Measurements from ENCODE around the gene AASDHPPT.
"Not testable (repeated sequence)": the region's sequence is repeated elsewhere in the genome, so short reads cannot be mapped to it uniquely, and the experiment has no call there.

AASDHPPT gene, protein sequence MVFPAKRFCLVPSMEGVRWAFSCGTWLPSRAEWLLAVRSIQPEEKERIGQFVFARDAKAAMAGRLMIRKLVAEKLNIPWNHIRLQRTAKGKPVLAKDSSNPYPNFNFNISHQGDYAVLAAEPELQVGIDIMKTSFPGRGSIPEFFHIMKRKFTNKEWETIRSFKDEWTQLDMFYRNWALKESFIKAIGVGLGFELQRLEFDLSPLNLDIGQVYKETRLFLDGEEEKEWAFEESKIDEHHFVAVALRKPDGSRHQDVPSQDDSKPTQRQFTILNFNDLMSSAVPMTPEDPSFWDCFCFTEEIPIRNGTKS

DNA sequence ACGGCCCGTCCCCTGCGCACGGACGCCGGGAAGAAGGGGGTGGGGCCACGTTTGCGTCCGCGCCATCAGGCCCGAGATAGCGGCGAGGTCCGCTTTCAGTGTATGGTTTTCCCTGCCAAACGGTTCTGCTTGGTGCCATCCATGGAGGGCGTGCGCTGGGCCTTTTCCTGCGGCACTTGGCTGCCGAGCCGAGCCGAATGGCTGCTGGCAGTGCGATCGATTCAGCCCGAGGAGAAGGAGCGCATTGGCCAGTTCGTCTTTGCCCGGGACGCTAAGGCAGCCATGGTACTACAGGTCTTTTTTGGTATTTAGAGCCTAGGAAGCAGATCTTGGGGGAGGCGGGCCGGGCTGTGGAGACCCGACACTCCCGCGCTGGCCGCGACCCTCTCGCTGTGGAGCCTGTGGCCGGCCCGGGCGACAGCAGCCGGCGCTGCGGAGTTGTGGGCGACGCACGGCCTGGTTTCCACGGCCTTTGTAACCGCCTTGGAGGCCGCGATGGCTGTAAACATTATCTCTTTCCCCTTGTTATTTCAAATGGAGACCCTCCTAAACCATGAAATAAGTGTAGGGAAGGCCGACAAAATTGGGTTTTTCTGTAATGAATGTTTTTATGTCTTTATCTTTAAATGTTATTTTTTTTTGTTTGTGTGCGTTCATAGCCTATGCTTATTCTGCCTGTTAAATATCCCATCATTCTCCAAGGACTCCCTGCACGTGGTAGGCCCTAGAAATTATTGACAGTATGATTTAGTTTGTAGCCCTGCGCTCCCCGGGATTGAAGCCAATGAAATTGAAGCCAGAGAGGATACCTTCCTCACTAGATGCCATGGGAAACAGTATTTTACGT is at the start of gene AASDHPPT:
Gene AASDHPPT (plus strand): TSS at position 54 of the 847 bp plus-strand sequence. CDS start 49 bp downstream, at position 103.
- peak in 1 of 2 donors; percentile 10 for DNase-seq (ENCODE audit: low read depth in 2 of 2)

DNA sequence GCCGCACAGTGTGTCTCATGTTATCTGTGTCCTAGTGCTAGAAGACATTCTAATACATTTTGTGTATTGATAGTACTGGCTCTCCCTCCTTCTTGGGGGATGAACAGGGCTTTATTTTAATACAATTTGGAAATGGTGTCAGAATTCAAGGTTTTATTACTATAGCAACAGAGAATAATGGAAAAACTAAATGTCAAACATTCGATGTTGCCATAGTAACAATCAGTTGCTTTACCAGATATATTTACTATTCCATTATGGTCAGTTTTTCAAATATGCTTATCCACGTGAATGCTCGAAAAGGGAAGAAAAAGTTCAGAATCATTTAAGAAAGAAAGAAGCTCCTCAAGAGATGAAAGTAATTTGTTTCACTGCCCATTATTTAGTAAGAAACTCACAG is 46.9 kb upstream of the AASDHPPT start:
- DNase-seq (ENCODE audit: low read depth in 2 of 2) = no peak

DNA sequence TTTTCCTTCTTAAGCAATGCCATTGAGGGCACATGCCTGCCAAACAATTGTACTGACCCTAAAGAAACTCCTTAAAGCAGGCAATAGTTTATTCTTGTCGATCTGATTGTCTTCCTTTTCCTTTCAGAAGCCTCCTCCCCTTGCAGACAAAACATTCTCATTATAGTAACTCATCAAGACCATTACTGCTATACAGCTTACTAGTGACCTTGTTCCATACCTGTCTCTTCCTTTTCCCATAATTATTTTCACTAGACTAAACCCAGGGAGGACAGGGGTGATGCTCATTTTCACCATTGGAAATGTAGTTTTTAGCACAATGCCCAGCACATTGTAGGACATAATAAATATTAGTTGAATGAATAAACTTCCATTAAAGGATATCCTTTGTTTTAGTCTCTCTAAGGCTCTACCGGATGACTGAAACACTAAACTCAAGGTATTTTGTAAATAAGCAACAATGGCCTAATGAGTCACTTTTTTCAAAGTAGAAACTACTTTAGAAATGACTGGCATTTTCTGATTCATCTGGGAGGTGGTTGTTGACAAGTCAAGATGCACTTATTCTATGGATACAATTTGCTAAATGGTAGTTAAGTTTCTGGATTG is 46.2 kb upstream of the AASDHPPT start:
- DNase-seq (ENCODE audit: low read depth in 2 of 2) = no peak

DNA sequence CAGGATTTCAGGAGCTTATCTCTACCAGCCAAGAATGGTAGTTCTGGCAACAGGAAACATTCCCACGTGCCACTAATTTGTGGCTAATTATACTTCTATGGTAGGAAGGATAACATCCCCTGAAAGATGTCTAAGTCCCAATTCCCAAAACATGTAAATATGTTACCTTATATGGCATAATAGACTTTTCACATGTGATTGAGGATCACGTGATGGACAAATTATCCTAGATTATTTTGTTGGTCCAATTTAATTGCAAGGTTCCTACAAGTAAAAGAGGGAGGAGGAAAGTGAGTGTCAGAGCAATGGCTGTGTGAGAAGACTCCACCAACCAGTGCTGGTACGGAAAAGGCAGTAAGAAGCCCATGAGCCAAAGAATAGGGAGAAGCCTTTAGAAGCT is 45.5 kb upstream of the AASDHPPT start:
- DNase-seq (ENCODE audit: low read depth in 2 of 2) = no peak

DNA sequence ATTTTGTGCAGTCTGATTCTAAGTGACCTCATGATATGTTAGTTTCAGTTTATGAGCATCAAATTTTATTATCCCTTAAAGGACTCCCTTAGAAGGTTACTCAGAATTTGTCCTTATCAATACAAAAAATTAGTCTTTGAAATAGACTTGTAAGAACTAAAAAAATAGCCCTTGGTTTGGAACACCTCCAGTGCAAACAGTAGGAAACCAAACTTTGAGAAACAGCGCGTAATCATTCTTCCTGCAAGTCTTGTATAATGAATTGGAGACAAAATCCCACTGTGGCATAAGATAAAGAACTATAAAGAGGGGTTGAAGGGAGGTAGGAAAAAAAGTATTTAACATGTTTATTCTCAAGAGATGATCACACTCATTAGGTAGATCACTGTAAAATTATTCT is 44.6 kb upstream of the AASDHPPT start:
- no peak for DNase-seq (ENCODE audit: low read depth in 2 of 2)

DNA sequence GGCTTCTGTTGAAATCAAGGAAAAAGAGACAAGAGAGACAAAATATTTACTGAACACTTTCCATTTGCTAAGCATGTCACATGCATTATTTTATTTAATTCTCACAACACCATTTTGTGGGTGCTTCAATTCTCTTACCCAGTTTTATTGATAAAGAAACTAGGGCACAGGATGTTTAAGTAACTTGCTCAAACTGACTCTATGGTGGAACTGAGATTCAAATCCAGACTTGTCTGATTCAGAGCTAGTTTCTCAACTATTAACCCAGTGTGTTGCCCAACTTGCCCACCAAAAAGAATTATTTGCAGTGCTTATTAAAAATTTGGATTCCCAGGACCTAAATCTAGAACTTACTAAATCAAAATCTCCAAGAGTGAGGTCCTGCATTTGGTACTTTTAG is 33.9 kb upstream of the AASDHPPT start:
- DNase-seq (ENCODE audit: low read depth in 2 of 2) = no peak

DNA sequence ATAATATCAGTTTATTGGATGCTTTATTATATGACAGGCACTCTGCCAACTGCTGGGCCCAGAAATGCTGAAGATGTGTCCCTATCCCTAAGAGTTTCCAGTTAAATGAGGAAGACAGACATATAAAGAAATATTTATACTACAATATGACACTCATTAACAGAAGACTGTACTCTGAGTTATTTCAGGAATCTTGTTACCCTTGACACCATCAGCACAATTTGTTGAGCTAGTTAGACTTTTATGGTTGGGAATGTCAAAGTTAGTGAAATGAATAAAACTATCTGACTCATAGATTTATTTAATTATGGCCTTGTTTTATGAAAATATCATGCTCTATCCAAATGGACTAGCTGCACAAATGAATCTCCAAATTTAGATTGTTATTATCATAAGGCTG is 29.8 kb upstream of the AASDHPPT start:
- no peak for DNase-seq (ENCODE audit: low read depth in 2 of 2)

DNA sequence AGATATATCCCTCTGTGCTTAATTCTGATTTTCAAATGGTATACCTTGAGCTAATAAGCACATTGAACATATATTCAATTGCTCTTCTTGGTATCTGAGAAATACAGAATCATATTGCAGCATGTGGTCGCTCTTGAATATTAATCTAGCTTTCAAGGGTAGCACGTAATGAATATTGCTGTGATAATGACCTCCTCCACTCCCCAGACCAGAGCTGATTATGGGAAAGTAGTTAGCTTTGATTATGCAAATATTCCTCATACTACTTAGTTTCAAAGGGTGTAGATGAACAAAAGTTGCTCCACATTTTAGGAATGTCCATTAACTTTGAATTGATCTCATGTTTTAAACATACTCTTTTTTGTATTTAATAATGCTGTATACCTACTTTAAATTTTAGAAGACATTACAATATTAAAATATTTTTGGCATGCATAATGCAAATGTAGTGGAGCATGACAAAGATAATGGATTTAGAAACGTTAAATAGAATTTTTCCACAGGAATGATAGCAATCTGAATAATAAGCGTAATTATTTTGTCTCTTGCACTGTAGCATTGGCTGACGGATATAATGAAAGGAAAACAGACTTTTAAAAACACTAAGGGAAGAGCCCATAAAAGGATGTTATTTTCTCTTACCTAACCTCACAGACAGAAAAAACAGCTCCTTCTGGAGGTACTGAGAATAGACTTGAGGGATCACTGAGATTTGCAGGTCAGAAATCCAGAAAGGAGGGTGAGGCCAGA is 27.6 kb upstream of the AASDHPPT start:
- DNase-seq (ENCODE audit: low read depth in 2 of 2) = no peak

DNA sequence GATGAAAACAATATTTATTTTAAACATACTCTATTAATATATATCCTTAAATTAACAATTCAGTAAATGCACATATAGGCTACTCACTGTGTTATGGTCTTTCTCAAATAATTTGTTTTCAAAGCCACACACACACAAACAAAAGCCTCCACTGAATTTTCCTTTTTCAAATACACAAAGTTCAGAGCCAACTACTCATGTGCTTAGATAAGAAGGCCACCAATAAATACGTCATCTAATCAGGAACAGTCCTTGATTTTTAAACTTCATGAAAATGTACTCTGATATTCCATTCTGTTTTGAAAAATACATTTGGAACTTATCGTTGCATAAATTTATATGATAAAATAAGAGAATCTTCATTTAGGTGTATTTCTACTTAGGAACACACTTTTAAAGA is 26.4 kb upstream of the AASDHPPT start:
- DNase-seq (ENCODE audit: low read depth in 2 of 2) = no peak

DNA sequence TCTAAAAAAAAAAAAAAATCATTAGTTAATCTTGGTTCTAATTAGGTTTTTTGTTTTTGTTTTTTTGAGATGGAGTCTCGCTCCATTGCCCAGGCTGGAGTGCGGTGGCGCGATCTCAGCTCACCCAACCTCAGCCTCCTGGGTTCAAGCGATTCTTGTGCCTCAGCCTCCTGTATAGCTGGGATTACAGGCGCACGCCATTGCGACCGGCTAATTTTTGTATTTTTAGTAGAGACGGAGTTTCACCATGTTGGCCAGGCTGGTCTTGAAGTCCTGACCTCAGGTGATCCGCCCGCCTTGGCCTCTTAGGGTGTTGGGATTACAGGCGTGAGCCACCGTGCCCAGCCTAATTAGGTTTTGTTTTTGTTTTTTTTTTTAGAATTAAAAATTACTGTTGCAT is 19.1 kb upstream of the AASDHPPT start:
- not testable (repeated sequence) for DNase-seq (ENCODE audit: low read depth in 2 of 2)

DNA sequence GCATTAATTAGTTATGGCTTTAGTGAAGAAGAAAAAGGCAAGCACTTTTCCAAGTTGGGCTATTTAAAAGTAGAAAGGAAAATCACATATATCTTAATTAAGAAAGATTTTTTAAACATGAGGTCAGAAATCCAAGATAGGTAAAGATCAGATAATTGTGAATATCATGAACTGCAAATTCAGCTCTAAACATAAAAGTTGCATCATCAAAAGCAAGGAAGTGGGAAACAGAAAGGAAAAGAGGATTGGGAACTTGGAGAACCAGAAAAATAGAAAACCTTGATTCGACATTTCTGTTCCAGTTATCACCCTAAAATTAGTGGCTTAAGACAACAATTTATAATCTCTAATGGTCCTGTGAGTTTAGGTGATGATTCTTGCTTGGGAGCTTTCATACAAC is 17.8 kb upstream of the AASDHPPT start:
- DNase-seq (ENCODE audit: low read depth in 2 of 2) = no peak

DNA sequence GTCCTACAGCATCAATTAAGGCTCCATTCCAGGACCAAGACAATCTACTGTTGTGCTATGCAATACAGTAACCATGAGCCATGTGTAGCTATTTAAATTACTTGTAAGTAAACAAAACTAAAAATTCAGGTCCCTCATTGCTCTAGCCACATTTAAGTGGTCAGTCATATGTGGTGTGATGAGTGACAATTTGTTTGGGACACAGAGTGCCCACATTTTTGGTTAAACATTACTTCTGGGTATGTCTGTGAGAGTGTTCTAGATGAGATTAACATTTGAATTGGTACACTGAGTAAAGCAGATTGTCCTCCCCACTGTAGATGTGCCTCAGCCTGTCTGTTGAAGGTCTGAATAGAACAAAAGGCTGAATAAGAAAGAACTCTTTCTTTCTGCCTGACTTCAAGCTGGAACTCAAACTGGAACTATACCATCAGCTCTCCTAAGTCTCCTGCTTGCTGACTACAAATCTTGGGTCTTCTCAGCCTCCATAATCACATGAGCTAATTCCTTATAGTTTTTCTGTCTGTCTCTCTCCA is 16.1 kb upstream of the AASDHPPT start:
- no peak for DNase-seq (ENCODE audit: low read depth in 2 of 2)

DNA sequence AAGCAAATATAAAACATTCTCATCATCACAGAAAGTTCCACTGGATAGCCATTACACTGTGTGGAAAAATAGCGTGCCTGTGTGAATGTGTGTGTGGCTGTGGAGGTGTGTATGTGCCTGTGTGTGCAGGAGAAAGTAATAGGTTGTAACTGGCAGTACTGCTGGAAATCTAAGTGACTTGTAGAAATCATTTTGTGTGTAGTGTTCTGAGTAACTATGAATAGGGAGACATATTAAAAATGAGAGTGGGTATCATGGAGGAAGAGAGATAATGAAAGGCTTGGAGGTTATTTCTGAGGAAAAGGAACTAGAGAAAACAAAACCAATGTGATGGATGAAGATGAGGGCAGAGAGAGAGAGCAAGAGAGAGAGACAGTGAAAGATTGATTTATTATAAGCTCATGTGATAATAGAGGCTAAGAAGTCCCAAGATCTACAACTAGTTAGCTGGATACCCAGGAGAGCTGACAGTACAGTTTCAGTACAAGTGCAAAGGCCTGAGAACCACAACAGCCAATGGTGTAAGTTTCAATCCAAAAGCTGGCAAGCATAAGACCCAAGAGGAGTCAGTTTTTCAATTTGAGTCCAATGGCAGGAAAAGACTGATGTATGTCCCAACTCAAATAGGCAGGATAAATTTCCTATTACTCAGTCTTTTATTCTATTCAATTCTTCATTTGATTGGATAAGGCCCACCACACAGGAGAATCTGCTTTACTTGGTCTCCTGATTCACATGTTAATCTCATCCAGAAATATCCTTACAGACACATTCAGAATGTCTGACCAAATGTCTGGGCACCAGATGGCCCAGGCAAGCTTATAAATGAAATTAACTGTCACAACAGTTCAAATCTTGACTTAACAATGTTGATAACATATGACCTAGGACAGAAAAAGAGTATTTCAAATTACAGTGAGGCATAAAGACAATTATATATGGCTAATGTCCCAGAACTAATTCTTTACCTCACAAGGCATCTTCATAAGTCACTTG is 15.2 kb upstream of the AASDHPPT start:
- DNase-seq (ENCODE audit: low read depth in 2 of 2) = no peak

DNA sequence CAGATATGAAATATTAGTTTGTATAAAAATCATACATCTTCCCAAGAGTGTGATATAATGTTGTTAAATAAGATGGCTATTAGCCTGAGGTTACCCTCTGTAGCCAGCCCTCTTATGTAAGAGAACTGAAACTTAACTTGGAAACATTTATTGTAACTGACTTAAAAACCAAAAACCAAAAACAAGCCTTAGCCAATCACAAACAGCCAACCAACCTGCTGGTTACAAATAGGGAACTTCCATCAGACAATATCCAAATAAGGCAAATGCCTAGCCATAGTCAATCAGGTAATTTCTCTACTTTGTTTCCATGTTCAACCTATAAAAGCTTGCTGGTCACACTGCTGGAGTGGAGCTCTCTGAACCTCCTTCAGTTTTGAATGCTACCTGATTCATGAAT is 14.5 kb upstream of the AASDHPPT start:
- DNase-seq (ENCODE audit: low read depth in 2 of 2) = no peak

DNA sequence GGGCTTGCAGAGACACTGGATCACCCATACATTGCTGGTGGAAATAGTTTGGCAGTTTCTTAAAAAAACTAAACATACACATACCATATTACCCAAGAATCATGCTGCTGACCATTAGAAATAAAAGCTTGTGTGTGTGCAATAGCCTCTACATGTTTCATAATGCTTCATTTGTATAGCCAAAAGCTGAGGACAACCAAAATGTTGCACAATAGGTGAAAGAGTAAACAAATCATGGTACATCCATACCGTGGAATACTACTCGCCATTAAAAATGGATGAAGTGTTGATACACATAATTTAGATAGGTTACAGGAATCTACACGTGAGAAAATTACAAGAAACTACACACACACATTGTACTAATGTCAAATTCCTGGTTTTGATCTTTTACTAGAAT is 6.9 kb upstream of the AASDHPPT start:
- DNase-seq (ENCODE audit: low read depth in 2 of 2) = no peak

DNA sequence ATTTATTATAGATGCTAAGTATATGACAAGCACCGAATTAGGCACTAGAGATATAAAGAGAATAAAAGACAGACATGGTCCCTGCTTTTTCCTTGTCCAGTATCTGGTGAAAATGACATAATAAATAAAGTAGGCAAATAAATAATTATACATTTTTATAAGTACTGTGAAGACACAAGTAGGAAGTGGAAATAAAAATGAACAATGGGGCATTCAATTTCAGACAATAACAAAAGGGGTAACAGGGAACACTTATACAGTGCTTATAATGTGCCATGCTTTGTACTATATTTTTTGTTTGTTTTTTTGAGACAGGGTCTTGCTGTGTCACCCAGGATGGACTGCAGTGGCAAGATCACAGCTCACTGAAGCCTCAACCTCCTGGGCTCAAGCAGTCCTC is 4.7 kb upstream of the AASDHPPT start:
- no peak for DNase-seq (ENCODE audit: low read depth in 2 of 2)

DNA sequence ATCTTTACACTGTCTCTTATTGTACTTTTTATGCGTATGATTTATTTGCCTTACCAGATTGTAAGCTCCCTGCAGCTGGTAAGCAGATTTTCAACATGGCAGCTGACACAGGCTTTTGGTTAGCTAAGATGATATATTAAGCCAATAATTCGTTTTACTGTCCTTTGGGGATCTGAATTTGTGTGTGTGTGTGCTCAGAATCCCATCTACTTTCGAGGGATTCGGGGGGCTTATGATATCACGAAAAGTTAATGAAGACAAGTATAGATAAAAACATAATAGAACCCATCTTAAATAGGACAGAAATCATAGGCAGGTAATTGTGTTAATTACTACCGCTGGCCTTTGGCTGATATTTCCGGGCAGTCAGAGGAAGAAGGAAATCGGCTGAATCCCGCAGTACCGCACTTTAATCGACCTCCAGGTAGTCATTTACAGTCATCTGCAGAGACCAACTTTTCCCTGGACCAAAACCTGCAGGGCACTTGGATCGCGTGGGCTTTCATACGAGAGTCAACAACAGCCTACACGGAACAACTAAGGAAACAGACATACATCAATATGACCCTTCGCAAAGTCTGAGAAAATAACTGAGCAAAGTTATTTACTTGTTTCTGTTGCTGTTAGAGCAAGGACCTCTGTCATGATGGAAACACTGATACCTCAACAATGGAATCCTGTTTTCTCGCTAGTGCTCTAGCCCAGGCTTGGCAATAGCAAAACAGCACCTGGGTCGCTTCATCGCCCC is 1.1 kb upstream of the AASDHPPT start:
- no peak for DNase-seq (ENCODE audit: low read depth in 2 of 2)

DNA sequence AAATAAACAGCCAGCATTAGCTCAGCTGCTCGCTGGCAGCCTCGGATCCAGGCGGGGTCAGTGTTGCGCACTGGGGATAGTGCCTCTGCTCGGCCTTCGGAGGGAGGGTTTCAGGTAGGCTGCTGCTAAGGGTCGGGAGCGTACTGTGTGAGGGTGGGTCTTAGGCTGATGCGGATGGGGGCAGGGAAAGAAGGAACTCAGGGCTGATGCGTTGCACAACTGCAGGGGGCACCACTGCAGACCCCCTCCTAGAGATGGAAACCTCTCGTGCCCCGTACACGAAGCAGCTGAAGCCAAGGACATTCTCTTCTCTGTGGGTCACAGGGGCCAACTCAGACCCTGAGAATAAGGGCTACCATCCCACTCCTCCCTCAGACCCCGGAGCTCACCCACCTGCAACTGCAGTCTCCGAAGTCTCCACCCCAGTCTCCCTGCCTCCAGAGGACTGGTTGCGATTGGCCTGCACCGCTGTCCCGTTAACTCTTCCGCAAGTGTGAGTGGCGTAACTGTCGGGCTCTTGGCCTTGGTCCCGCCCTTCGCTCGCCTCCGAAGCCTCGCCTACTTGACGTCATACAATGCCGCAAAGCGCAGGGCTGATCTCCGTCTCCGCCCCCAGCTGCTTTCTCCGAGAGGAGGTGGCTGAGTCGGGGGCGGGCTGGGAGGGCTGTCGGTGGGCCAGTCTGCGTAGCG is 398 bp upstream of the AASDHPPT start, which contains the start of gene KBTBD3:
Gene KBTBD3 (minus strand): TSS at position 429 of the 690 bp plus-strand sequence. CDS start 18,250 bp downstream, outside the sequence.
- peak; percentile 97 to 98 for DNase-seq (ENCODE audit: low read depth in 2 of 2)

DNA sequence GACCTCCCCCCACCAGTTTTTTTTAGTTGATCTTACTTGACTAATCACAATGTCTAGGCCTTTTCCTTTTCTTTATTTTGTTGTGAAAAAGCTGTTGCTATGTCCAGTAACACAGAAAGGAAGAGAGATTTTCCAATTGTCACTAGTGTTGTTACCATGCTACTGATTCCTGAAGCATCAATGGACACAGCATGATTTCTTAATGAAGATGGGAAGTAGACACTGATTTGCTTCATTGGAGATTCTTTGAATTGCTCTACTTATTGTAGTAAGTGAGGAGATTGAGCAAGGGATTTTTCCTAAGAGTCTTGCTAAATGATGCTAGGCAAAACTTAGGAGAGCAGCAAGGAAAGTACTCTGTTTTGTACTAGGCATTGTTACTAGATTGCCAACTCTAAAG is 4.6 kb downstream of the AASDHPPT start:
- no peak for DNase-seq (ENCODE audit: low read depth in 2 of 2)

Measured in stimulated activated CD8-positive, alpha-beta memory T cell treated with anti-CD3 and anti-CD28 coated beads, Interleukin-15, amount 100 ng/mL, for 48 hours (primary cell).